BJ (cell line): ENCODE data around the gene SUV39H1. TPM values are rescaled to one million over a fixed set of nuclear protein-coding genes. Genes with fewer than 3 reads are reported as not detected.

ENCODE experiments used
- CTCF ChIA-PET: fragments of 350-600 bp; formaldehyde crosslinking; extraction: SDS; loops from one replicate; lab custom pipeline; 2021; ENCODE audit warnings: antibody characterized with exemption, inconsistent platforms; lab: Yijun Ruan, JAX
- POLR2A ChIA-PET: fragments of 300-600 bp; sonication (Branson Sonifier 250); formaldehyde crosslinking; extraction: SDS; loops from one replicate; lab custom pipeline; 2021; ENCODE audit warnings: antibody characterized with exemption; lab: Charles Lee
- DNase-seq: peaks from one replicate; pipeline ENCODE4 v3.0.0-alpha.2; 2011; ENCODE audit warnings: low read depth
- H3K27me3 ChIP-seq: 2 replicates; pipeline ENCODE4 v1.6.0; 2011; ENCODE audit warnings: low read length; ENCODE audit not compliant: control insufficient read depth, insufficient read depth
- H3K36me3 ChIP-seq: 2 replicates; pipeline ENCODE4 v1.5.1; 2011; ENCODE audit warnings: low read length; ENCODE audit not compliant: control insufficient read depth, insufficient read depth
- H3K4me3 ChIP-seq: 2 replicates; pipeline ENCODE4 v1.5.1; 2011; ENCODE audit warnings: low read depth, mild to moderate bottlenecking, control low read depth, low read length
- CTCF ChIP-seq: IDR thresholded peaks from 2 replicates; pipeline ENCODE4 v1.5.1; 2011; ENCODE audit warnings: low read depth, mild to moderate bottlenecking, control low read depth, inconsistent platforms, low read length, moderate library complexity; ENCODE audit not compliant: insufficient read depth
- polyA plus RNA-seq: library from polyadenylated mRNA; depleted of rRNA; stranded (reverse); fragments of >200 nt; gene quantifications from 2 replicates; pipeline ENCODE4 v1.2.3, GENCODE V29; 2011

Gene SUV39H1
- polyA plus RNA-seq, 1 experiment, result 9.7 TPM

- ChIA-PET CTCF (no interaction called here), POLR2A (no interaction called here)
- Histone ChIP-seq H3K36me3 (no peaks in the 10 kb centered on the region), H3K4me3 (no peak overlapping the region), H3K27me3 (no peaks in the 10 kb centered on the region)
- TF ChIP-seq CTCF, result no peak
- no peak for DNase-seq
These were observed 48.7 kb downstream of the SUV39H1 start for GRCh38 chrX:48745222-48745621.

- ChIA-PET CTCF (no interaction called here), POLR2A (no interaction called here)
- no peak for TF ChIP-seq CTCF
- Histone ChIP-seq H3K27me3 (no peaks in the 10 kb centered on the region), H3K36me3 (no peaks in the 10 kb centered on the region), H3K4me3 (no peak overlapping the region)
- no peak for DNase-seq
These were observed 51.0 kb downstream of the SUV39H1 start for GRCh38 chrX:48747415-48748016.

DNA sequence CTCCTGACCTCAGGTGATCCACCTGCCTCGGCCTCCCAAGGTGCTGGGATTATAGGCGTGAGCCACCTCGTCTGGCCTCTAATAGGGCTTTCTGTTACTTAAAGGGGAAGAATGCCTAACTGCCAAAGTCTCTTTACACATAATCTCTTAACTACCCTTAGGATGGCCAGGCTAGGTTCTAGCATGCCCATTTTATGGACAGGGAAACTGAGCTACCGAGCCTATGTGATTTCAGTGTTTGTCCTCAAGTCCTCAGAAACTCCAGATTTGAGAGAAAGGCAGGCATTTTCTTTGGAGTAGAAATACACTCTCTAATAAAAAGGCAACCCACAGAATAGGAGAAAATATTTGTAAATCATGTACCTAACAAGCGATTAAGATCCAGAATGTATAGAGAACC is 52.6 kb downstream of the SUV39H1 start:
- ChIA-PET POLR2A (no interaction called here), CTCF (no interaction called here)
- DNase-seq, result no peak

DNA sequence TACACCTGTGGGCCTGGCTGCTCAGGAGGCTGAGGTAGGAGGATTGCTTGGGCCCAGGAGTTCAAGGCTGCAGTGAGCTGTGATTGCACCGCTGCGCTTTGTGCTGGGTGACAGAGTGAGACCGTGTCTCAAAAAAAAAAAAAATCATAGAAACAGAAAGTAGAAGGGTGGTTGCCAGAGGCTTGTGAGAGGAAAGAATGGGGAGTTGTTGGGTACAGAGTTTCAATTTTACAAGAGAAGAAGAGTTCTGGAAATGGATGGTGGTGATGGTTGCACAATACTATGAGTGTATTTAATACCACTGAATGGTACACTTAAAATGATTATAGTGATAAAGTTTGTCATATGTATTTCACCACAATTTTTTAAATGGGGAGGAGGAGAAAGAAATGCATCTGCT is 54.8 kb downstream of the SUV39H1 start:
- DNase-seq, result no peak
- no peak for TF ChIP-seq CTCF
- Histone ChIP-seq H3K36me3 (no peaks in the 10 kb centered on the region), H3K4me3 (no peak overlapping the region), H3K27me3 (no peaks in the 10 kb centered on the region; the same call in 1 of the 2 replicates)
- ChIA-PET POLR2A (no interaction called here), CTCF (no interaction called here)

More for the DNA sequence above, 52.6 kb downstream of the SUV39H1 start:
- no peak for TF ChIP-seq CTCF
- Histone ChIP-seq H3K36me3 (no peaks in the 10 kb centered on the region), H3K27me3 (no peaks in the 10 kb centered on the region), H3K4me3 (no peak overlapping the region)

- CTCF ChIA-PET, result no interaction called here
- DNase-seq, result no peak
- Histone ChIP-seq H3K4me3 (no peak overlapping the region), H3K27me3 (no peaks in the 10 kb centered on the region; the same call in 1 of the 2 replicates), H3K36me3 (no peaks in the 10 kb centered on the region)
- TF ChIP-seq CTCF, result no peak
- POLR2A ChIA-PET, result no interaction called here
These were observed 56.0 kb downstream of the SUV39H1 start for GRCh38 chrX:48752498-48752897.
